ENCODE results near the gene NLRC5.

The NLRC5 gene

DNA sequence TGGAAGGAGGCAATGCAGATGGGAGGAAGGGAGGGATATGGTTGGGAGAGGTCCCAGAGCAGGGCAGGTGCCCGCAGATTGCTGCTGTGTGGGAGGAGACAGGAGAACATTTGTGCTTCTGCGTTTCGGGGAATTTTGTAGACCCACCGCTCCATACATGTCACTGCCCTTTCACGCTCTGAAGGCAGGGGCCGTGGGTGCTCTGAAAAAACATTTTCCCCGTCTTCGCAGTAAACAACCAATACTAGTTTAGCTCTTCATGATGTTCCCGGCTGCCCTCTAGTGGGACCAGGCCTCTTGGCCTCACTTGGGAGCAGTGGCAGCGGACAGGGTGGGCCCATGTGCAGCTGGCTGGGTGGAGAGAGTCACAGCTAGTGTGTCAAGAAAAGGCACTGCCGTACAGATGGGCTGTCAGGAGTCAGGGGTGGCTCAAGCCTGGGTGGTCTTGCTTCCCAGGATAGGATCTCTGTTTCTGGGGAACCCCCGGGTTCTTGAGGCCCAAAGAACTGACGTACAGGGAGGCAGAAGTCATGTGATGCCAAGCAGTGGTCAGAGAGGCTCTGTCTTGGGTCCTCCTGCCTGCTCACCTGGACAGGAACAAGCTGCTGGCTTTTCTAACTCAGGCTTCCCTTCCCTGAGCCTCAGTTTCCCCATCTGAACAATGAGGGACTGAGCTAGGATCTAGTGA lies 56.5 kb downstream of the NLRC5 start:
- TF ChIP-seq, protein P1, sequence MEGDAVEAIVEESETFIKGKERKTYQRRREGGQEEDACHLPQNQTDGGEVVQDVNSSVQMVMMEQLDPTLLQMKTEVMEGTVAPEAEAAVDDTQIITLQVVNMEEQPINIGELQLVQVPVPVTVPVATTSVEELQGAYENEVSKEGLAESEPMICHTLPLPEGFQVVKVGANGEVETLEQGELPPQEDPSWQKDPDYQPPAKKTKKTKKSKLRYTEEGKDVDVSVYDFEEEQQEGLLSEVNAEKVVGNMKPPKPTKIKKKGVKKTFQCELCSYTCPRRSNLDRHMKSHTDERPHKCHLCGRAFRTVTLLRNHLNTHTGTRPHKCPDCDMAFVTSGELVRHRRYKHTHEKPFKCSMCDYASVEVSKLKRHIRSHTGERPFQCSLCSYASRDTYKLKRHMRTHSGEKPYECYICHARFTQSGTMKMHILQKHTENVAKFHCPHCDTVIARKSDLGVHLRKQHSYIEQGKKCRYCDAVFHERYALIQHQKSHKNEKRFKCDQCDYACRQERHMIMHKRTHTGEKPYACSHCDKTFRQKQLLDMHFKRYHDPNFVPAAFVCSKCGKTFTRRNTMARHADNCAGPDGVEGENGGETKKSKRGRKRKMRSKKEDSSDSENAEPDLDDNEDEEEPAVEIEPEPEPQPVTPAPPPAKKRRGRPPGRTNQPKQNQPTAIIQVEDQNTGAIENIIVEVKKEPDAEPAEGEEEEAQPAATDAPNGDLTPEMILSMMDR (conservative IDR thresholded peaks at IDR 0.05; ENCODE audit: low read depth, low read length): peak; percentile 90
- H3K4me3 ChIP-seq (ENCODE audit: low read depth, low read length): peak overlapping the region; percentile 6
- DNase-seq (ENCODE audit: low read depth): peak; percentile 79

DNA sequence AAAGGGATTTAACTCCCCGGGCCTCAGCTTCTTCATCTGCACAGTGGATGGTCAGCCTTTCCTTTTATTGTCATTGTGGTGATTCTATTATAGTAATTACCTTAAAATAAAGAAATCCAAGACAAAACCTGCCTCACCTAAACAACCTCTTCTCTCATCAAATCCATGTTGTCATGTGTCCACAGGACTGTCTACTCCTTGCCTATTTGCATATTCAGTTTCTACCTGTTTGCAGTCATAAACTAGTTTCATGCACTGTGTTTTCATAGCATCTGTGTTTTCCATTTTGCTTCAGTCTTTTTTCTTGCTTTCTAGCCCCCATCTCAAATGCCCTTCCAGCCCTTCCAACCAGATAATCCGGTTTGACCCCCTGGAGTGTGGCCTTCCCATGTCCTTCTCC lies 58.7 kb downstream of the NLRC5 start:
- no peak for DNase-seq (ENCODE audit: low read depth)
- no peak overlapping the region for H3K4me3 ChIP-seq (ENCODE audit: low read depth, low read length)
- TF ChIP-seq, protein P1 (conservative IDR thresholded peaks at IDR 0.05; ENCODE audit: low read depth, low read length): no peak

DNA sequence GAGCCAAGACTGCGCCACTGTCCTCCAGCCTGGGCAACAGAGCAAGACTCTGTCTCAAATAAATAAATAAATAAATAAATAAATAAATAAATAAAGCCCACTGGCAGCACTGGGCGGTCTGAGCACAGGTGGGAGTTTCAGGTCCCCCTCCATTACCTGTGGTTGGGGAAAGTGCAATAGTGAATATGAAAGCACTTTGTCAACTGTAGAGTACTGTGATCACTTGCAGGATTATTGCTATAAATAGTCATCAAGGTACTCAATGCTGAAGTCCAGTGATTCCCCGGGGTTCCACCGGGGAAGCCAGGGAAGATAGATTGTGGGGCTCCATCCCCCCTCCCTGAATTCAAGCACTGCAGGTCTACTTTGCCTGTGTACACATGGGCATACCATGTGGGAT lies 60.3 kb downstream of the NLRC5 start:
- no peak for DNase-seq (ENCODE audit: low read depth)
- no peak overlapping the region for H3K4me3 ChIP-seq (ENCODE audit: low read depth, low read length)
- TF ChIP-seq, protein P1 (conservative IDR thresholded peaks at IDR 0.05; ENCODE audit: low read depth, low read length): no peak

DNA sequence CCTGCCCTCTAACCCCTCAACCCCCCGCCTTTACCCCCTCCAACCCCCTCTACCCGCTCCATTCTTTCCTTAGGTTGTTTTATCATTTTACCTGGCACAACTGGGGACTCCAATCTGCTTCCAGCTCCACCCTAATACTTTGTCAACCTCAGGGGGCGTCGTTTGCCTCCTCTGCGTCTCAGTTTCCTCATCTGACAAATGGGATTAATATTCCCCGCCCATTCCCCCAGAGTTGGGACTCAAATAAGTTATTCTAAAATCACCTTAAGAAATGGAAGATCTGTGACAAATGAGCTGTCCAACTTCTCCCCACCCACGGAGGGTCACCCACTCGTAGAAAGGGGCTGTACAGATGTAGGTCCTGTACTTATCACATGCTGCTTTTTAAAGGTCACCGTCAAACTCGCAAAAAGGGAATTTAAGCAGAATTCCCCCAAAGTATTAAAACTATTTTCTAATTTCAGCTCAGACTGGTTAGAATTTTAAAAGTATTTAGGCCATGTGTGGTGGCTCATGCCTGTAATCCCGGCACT lies 62.4 kb downstream of the NLRC5 start:
- DNase-seq (ENCODE audit: low read depth): no peak
- H3K4me3 ChIP-seq (ENCODE audit: low read depth, low read length): no peak overlapping the region
- TF ChIP-seq, protein P1 (conservative IDR thresholded peaks at IDR 0.05; ENCODE audit: low read depth, low read length): no peak

DNA sequence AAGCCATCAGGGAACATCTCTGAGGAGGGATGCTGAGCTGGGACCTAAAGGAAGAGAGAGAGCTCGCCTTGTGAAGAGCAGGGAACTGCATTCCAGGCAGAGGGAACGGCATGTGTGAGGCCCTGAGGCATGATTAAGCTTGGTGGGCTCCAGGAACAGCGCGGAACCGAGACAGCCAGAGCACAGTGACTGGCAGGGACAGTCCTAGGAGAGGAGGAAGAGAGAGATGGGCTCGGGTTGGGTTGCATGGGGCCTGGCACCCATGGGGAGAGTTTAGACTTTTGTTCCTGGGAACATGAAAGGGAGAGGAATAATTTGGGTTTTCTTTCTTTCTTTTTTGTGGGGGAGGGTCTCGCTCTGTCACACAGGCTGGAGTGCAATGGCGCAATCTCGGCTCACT lies 63.8 kb downstream of the NLRC5 start:
- TF ChIP-seq, protein P1 (conservative IDR thresholded peaks at IDR 0.05; ENCODE audit: low read depth, low read length): no peak
- no peak overlapping the region for H3K4me3 ChIP-seq (ENCODE audit: low read depth, low read length)
- DNase-seq (ENCODE audit: low read depth): no peak

DNA sequence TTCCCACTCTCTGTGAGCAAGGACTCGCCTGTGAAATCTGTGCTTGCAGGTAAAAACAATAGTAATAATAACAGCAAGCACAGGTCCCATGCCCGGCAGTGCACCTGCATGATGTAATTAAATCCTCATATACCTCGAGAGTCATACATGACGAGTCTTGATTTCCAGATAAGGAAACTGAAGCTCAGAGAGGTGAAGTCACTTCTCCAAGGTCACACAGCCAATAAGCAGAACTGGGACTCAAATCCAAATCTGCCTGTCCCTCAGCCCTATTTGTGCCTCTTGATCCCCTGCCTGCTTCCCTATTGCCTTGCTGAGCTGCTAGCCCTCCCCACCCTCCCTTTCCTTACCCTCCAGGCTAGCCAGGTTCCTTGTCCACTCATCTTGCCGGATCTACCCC lies 65.0 kb downstream of the NLRC5 start:
- no peak overlapping the region for H3K4me3 ChIP-seq (ENCODE audit: low read depth, low read length)
- TF ChIP-seq, protein P1 (conservative IDR thresholded peaks at IDR 0.05; ENCODE audit: low read depth, low read length): no peak
- DNase-seq (ENCODE audit: low read depth): no peak

DNA sequence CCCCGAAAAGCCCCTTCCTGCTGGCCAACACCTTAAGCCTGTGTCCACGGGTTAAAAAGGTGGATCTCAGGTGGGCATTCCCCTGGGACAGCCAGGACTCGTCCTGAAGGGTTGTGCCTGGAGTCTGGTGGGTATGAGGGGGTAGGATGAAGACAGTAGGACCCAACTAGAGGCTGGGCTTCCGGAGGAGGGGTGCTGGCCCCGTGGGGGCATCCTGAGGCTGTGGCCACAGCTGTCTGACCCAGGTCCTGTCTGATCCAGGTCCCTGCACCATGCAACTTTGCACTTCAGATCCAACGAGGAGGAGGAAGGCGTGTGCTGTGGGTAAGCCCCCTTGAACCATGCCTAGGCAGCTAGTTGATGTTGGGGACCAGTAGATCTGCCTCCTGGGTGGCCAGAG lies 65.4 kb downstream of the NLRC5 start:
- DNase-seq (ENCODE audit: low read depth): no peak
- TF ChIP-seq, protein P1 (conservative IDR thresholded peaks at IDR 0.05; ENCODE audit: low read depth, low read length): no peak
- H3K4me3 ChIP-seq (ENCODE audit: low read depth, low read length): no peak overlapping the region

All from choroid plexus epithelial cell (primary cell).